A204.1 (cell line): ENCODE measurements around the gene NR2F1-AS1.

ENCODE experiments used
- FAIRE-seq: peaks from 2 replicates; lab custom pipeline; 2012; peaks lifted over from hg19 to GRCh38; lab: Jason Lieb, UNC

Gene NR2F1-AS1

GRCh38 chr5:93580927-93581445 lies at the start of gene NR2F1-AS1:
Gene NR2F1-AS1, minus strand, starts transcription at chr5:93581219.
- no peak for FAIRE-seq

- no peak for FAIRE-seq
Observed at GRCh38 chr5:93626801-93627200, 45.8 kb upstream of the NR2F1-AS1 start.

GRCh38 chr5:93623153-93623552 lies 42.1 kb upstream of the NR2F1-AS1 start:
- no peak for FAIRE-seq

- FAIRE-seq, result no peak
Observed at GRCh38 chr5:93622240-93622885, 41.3 kb upstream of the NR2F1-AS1 start.

GRCh38 chr5:93621327-93621798 lies 40.3 kb upstream of the NR2F1-AS1 start:
- FAIRE-seq, result no peak

- FAIRE-seq, result no peak
Observed at GRCh38 chr5:93620487-93621326, 39.7 kb upstream of the NR2F1-AS1 start.

GRCh38 chr5:93616538-93617174 lies 35.6 kb upstream of the NR2F1-AS1 start:
- FAIRE-seq, result no peak

GRCh38 chr5:93612855-93613243 lies 31.8 kb upstream of the NR2F1-AS1 start:
- no peak for FAIRE-seq

- FAIRE-seq, result no peak
Observed at GRCh38 chr5:93611976-93612854, 31.2 kb upstream of the NR2F1-AS1 start.

GRCh38 chr5:93611273-93611975 lies 30.4 kb upstream of the NR2F1-AS1 start:
- FAIRE-seq, result peak; percentile 14

- no peak for FAIRE-seq
Observed at GRCh38 chr5:93610581-93611272, 29.7 kb upstream of the NR2F1-AS1 start.

GRCh38 chr5:93609762-93610161 lies 28.7 kb upstream of the NR2F1-AS1 start:
- no peak for FAIRE-seq

- no peak for FAIRE-seq
Observed at GRCh38 chr5:93608855-93609254, 27.8 kb upstream of the NR2F1-AS1 start.

- FAIRE-seq, result peak; percentile 88
Observed at GRCh38 chr5:93607367-93608258, 26.6 kb upstream of the NR2F1-AS1 start.

GRCh38 chr5:93606382-93606752 lies 25.3 kb upstream of the NR2F1-AS1 start:
- FAIRE-seq, result no peak

- FAIRE-seq, result no peak
Observed at GRCh38 chr5:93604644-93605515, 23.9 kb upstream of the NR2F1-AS1 start.

GRCh38 chr5:93603793-93604643 lies 23.0 kb upstream of the NR2F1-AS1 start:
- no peak for FAIRE-seq
